ENCODE data around the gene LRRC42. TPM values are rescaled to one million over a fixed set of nuclear protein-coding genes. Genes with fewer than 3 reads are reported as not detected.

LRRC42 gene
- total and polyA plus RNA-seq, 10 of the 15 experiments (the other 5 are each of a cell fraction or from before 2014, with no cell fraction given) = 11.0 to 34.4 (median 23.0) TPM

- TF ChIP-seq ZBTB11 (CRISPR knock-in tag; IDR thresholded peaks at IDR 0.05) = no peak
- no peak for TF ChIP-seq HDAC2 (IDR thresholded peaks at IDR 0.05)
- TF ChIP-seq RUNX3 (IDR thresholded peaks at IDR 0.05; ENCODE audit: low read length) = peak; percentile 12; the same call in 1 of the 2 replicates
- TF ChIP-seq STAT1 (conservative IDR thresholded peaks at IDR 0.05) = peak; percentile 73; the same call in 1 of the 2 replicates
- no peak for TF ChIP-seq ZSCAN29 (IDR thresholded peaks at IDR 0.05)
- TF ChIP-seq NFYB (IDR thresholded peaks at IDR 0.05; ENCODE audit: insufficient read depth, low read depth, low read length) = no peak
- 0 out of 2 replicates have a peak, but pooled peaks have one; percentile 21 for TF ChIP-seq ZNF687 (IDR thresholded peaks at IDR 0.05)
- no peak for TF ChIP-seq TCF12 (IDR thresholded peaks at IDR 0.05; ENCODE audit: low read depth, low read length)
- TF ChIP-seq TCF3 (IDR thresholded peaks at IDR 0.05; ENCODE audit: borderline replicate concordance, insufficient read depth, low read depth, low read length) = 0 out of 2 replicates have a peak, but pooled peaks have one; percentile 31
- TF ChIP-seq RB1 (IDR thresholded peaks at IDR 0.05; ENCODE audit: borderline replicate concordance) = 0 out of 2 replicates have a peak, but pooled peaks have one; percentile 71
- TF ChIP-seq SMC3 (IDR thresholded peaks at IDR 0.05; ENCODE audit: borderline replicate concordance, low read length) = no peak
- TF ChIP-seq, protein P1, sequence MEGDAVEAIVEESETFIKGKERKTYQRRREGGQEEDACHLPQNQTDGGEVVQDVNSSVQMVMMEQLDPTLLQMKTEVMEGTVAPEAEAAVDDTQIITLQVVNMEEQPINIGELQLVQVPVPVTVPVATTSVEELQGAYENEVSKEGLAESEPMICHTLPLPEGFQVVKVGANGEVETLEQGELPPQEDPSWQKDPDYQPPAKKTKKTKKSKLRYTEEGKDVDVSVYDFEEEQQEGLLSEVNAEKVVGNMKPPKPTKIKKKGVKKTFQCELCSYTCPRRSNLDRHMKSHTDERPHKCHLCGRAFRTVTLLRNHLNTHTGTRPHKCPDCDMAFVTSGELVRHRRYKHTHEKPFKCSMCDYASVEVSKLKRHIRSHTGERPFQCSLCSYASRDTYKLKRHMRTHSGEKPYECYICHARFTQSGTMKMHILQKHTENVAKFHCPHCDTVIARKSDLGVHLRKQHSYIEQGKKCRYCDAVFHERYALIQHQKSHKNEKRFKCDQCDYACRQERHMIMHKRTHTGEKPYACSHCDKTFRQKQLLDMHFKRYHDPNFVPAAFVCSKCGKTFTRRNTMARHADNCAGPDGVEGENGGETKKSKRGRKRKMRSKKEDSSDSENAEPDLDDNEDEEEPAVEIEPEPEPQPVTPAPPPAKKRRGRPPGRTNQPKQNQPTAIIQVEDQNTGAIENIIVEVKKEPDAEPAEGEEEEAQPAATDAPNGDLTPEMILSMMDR (IDR thresholded peaks at IDR 0.05 in 2 of 3, conservative IDR thresholded peaks at IDR 0.05 in 1 of 3; ENCODE audit: control insufficient read depth in 2 of 3, extremely low read depth in 1 of 3, insufficient read depth in 1 of 3, low read depth in 3 of 3, low read length in 3 of 3) = no peak
- no peak for TF ChIP-seq EED (IDR thresholded peaks at IDR 0.05; ENCODE audit: low read depth)
- no peak for TF ChIP-seq SIX5 (IDR thresholded peaks at IDR 0.05; ENCODE audit: low read depth, low read length, severe bottlenecking)
- TF ChIP-seq RBBP5 (conservative IDR thresholded peaks at IDR 0.05) = no peak
- peak; percentile 67; the same call in 1 of the 2 replicates for TF ChIP-seq POLR2AphosphoS2 (IDR thresholded peaks at IDR 0.05; ENCODE audit: low read depth, low read length)
- TF ChIP-seq MAX (IDR thresholded peaks at IDR 0.05; ENCODE audit: low read depth, low read length) = no peak
- TF ChIP-seq RFX5 (IDR thresholded peaks at IDR 0.05; ENCODE audit: low read depth, low read length) = no peak
- TF ChIP-seq TBL1XR1 (IDR thresholded peaks at IDR 0.05; ENCODE audit: low read depth, low read length) = no peak
- TF ChIP-seq NR2C1 (IDR thresholded peaks at IDR 0.05) = 0 out of 2 replicates have a peak, but pooled peaks have one; percentile 12
- TF ChIP-seq NBN (IDR thresholded peaks at IDR 0.05) = peak; percentile 63
These were observed 508 bp upstream of the LRRC42 start, which contains the start of gene IFT25 (continued) for GRCh38 chr1:53945433-53946251.
